HEK293 (cell line): ENCODE measurements around the gene PRICKLE1.

Source experiments
- CTCF ChIP-seq: fragments of 450-650 bp; formaldehyde crosslinking; IDR thresholded peaks from 2 replicates; pipeline ENCODE4 v1.5.1; 2016; ENCODE audit warnings: missing biosample characterization, missing genetic modification characterization
- ZNF274 ChIP-seq, 2 experiments: fragments of 200-500 bp in 1 of 2; fragments of 450-650 bp in 1 of 2; sonication (Bioruptor generic) in 1 of 2; formaldehyde crosslinking in 1 of 2; IDR thresholded peaks; 2 replicates each; pipeline versions ENCODE4 v1.5.1 to v1.6.1; 2014 to 2016; ENCODE audit warnings: borderline replicate concordance in 1 of 2, inconsistent platforms in 1 of 2, low read length in 1 of 2, missing biosample characterization in 1 of 2, missing genetic modification characterization in 1 of 2
- ZNF704 ChIP-seq: fragments of 450-650 bp; formaldehyde crosslinking; IDR thresholded peaks from 2 replicates; pipeline ENCODE4 v1.5.1; 2016; ENCODE audit warnings: missing biosample characterization, missing genetic modification characterization

GRCh38 chr12:42585841-42586216 lies 3.7 kb downstream of the PRICKLE1 start:
- TF ChIP-seq CTCF (tag by site-specific recombination) = no peak
- TF ChIP-seq ZNF704 (tag by site-specific recombination) = no peak
- no peak for TF ChIP-seq ZNF274 (IDR thresholded peaks at IDR 0.05; ENCODE audit: low read length)
- no peak for TF ChIP-seq ZNF274 (tag by site-specific recombination; IDR thresholded peaks at IDR 0.05; ENCODE audit: borderline replicate concordance)
